HepG2 (cell line): ENCODE measurements around the gene EEF1E1. TPM values are rescaled to one million over a fixed set of nuclear protein-coding genes. Genes with fewer than 3 reads are reported as not detected.

ENCODE experiments used
- CCDC6 ChIP-seq: sonication (generic); formaldehyde crosslinking; IDR thresholded peaks from 2 replicates; pipeline ENCODE4 v1.8.1; 2022; ENCODE audit warnings: mild to moderate bottlenecking, missing genetic modification reagents, moderate library complexity
- FOXO1 ChIP-seq: sonication (generic); formaldehyde crosslinking; IDR thresholded peaks from 2 replicates; pipeline ENCODE4 v1.4.0; 2020; ENCODE audit warnings: missing genetic modification reagents
- KDM3A ChIP-seq: IDR thresholded peaks from 2 replicates; pipeline ENCODE4 v1.6.1; 2018; ENCODE audit warnings: low read depth, missing compliant biosample characterization
- MEIS2 ChIP-seq: sonication (generic); formaldehyde crosslinking; IDR thresholded peaks from 2 replicates; pipeline ENCODE4 v1.9.0; 2021; ENCODE audit warnings: mild to moderate bottlenecking, missing genetic modification reagents
- NFYB ChIP-seq: sonication (generic); formaldehyde crosslinking; IDR thresholded peaks from 2 replicates; pipeline ENCODE4 v1.4.0; 2020; ENCODE audit warnings: missing genetic modification reagents
- PAXIP1 ChIP-seq: sonication (generic); formaldehyde crosslinking; conservative IDR thresholded peaks from 2 replicates; pipeline ENCODE4 v1.4.0; 2020; ENCODE audit warnings: mild to moderate bottlenecking, missing genetic modification reagents, moderate library complexity
- POLR2A ChIP-seq, 2 experiments: IDR thresholded peaks; 2 replicates each; pipeline ENCODE4 v1.6.1; 2011; ENCODE audit warnings: low read depth in 2 of 2, low read length in 2 of 2, mild to moderate bottlenecking in 1 of 2, moderate library complexity in 1 of 2; ENCODE audit not compliant: insufficient read depth in 1 of 2
- POLR2AphosphoS2 ChIP-seq: IDR thresholded peaks from 2 replicates; pipeline ENCODE4 v1.6.1; 2011; ENCODE audit warnings: low read depth, low read length, improper control_type of control experiment
- RARG ChIP-seq: sonication (generic); formaldehyde crosslinking; IDR thresholded peaks from 2 replicates; pipeline ENCODE4 v1.4.0; 2020; ENCODE audit warnings: low read depth, mild to moderate bottlenecking, missing genetic modification reagents
- RORA ChIP-seq: sonication (generic); formaldehyde crosslinking; IDR thresholded peaks from 2 replicates; pipeline ENCODE4 v1.5.0; 2020; ENCODE audit warnings: mild to moderate bottlenecking, missing genetic modification reagents, moderate library complexity
- SP1 ChIP-seq, 2 experiments: fragments of 450-650 bp in 1 of 2; sonication (generic) in 1 of 2; formaldehyde crosslinking in 1 of 2; IDR thresholded peaks; 2 replicates each; pipeline versions ENCODE4 v1.4.0 to v1.6.1; 2016 to 2020; ENCODE audit warnings: missing genetic modification reagents in 1 of 2
- TERF1 ChIP-seq: sonication (generic); formaldehyde crosslinking; IDR thresholded peaks from 2 replicates; pipeline ENCODE4 v1.8.0; 2022; ENCODE audit warnings: mild to moderate bottlenecking, missing genetic modification reagents, moderate library complexity
- TGIF2 ChIP-seq: IDR thresholded peaks from 2 replicates; pipeline ENCODE4 v1.6.1; 2016; ENCODE audit warnings: control low read depth, missing compliant biosample characterization
- THRA ChIP-seq: sonication (generic); formaldehyde crosslinking; IDR thresholded peaks from 2 replicates; pipeline ENCODE4 v1.4.0; 2020; ENCODE audit warnings: missing genetic modification reagents, borderline replicate concordance
- ZBTB2 ChIP-seq: sonication (generic); formaldehyde crosslinking; IDR thresholded peaks from 2 replicates; pipeline ENCODE4 v1.8.0; 2022; ENCODE audit warnings: low read depth, missing genetic modification reagents
- ZBTB8A ChIP-seq: sonication (generic); formaldehyde crosslinking; IDR thresholded peaks from 2 replicates; pipeline ENCODE4 v1.4.0; 2020; ENCODE audit warnings: mild to moderate bottlenecking, low read depth, missing genetic modification reagents, borderline replicate concordance
- ZEB1 ChIP-seq: IDR thresholded peaks from 2 replicates; pipeline ENCODE4 v1.6.1; 2012; ENCODE audit warnings: mild to moderate bottlenecking, low read depth, inconsistent platforms; ENCODE audit not compliant: insufficient replicate concordance
- ZNF235 ChIP-seq: sonication (generic); formaldehyde crosslinking; IDR thresholded peaks from 2 replicates; pipeline ENCODE4 v1.8.1; 2023; ENCODE audit warnings: mild to moderate bottlenecking, missing genetic modification reagents, borderline replicate concordance
- ZNF350 ChIP-seq: sonication (generic); formaldehyde crosslinking; IDR thresholded peaks from 2 replicates; pipeline ENCODE4 v1.4.0; 2020; ENCODE audit warnings: mild to moderate bottlenecking, low read depth, missing genetic modification reagents, borderline replicate concordance
- ZNF501 ChIP-seq: sonication (generic); formaldehyde crosslinking; IDR thresholded peaks from 2 replicates; pipeline ENCODE4 v1.5.1; 2020; ENCODE audit warnings: mild to moderate bottlenecking, moderate library complexity, missing genetic modification reagents
- ZNF558 ChIP-seq: sonication (generic); formaldehyde crosslinking; IDR thresholded peaks from 2 replicates; pipeline ENCODE4 v1.9.0; 2022; ENCODE audit warnings: mild to moderate bottlenecking, missing genetic modification reagents, borderline replicate concordance
- ZNF616 ChIP-seq: sonication (generic); formaldehyde crosslinking; IDR thresholded peaks from 2 replicates; pipeline ENCODE4 v1.5.0; 2020; ENCODE audit warnings: low read depth, mild to moderate bottlenecking, missing genetic modification reagents
- polyA plus RNA-seq, 8 experiments: library from polyadenylated mRNA; depleted of rRNA in 3 of 8; stranded (reverse) in 7 of 8; unstranded in 1 of 8; fragments of >200 nt; fragmentation: Illumina TruSeq in 4 of 8; extraction: Trizol in 4 of 8; gene quantifications; 2 replicates each; pipeline versions ENCODE4 v1.2.1 to v1.2.3, GENCODE V29; 2011 to 2016; ENCODE audit warnings: low read depth in 4 of 8, missing spikeins in 1 of 8, mixed read lengths in 1 of 8; ENCODE audit not compliant: insufficient read depth in 1 of 8
- total RNA-seq, 5 experiments: library from RNA; depleted of rRNA; stranded (reverse); fragments of >200 nt; fragmentation: Illumina TruSeq; extraction: Trizol; gene quantifications; 2 replicates each; pipeline ENCODE4 v1.2.3, GENCODE V29; 2016; ENCODE audit warnings: low read depth in 1 of 5

EEF1E1 gene
- total and polyA plus RNA-seq, 2 of the 13 experiments (the other 11 are each of a cell fraction or from before 2014, with no cell fraction given): 128 to 188 TPM

GRCh38 chr6:8063761-8064637 lies 38.3 kb downstream of the EEF1E1 start, which contains the start of gene BLOC1S5 (continued):
- TF ChIP-seq ZNF558 (peak; percentile 62; the same call in 1 of the 2 replicates), RORA (CRISPR knock-in tag) (no peak), TGIF2 (CRISPR knock-in tag) (0 out of 2 replicates have a peak, but pooled peaks have one; percentile 9), ZNF350 (peak; percentile 95; the same call in 1 of the 2 replicates), PAXIP1 (CRISPR knock-in tag) (peak; percentile 86), THRA (CRISPR knock-in tag) (peak; percentile 75), ZBTB2 (CRISPR knock-in tag) (peak; percentile 26; the same call in 1 of the 2 replicates), RARG (CRISPR knock-in tag) (no peak), FOXO1 (peak; percentile 51), MEIS2 (CRISPR knock-in tag) (peak; percentile 90), KDM3A (CRISPR knock-in tag) (peak; percentile 49; the same call in 1 of the 2 replicates), ZBTB8A (no peak), POLR2AphosphoS2 (no peak), ZNF501 (peak; percentile 99), ZNF616 (CRISPR knock-in tag) (no peak), POLR2A (IDR thresholded peaks at IDR 0.05; ENCODE audit: insufficient read depth in 1 of 2, low read depth in 2 of 2, low read length in 2 of 2) (peak; percentile 87 to 95), TERF1 (no peak), SP1 (IDR thresholded peaks at IDR 0.05) (no peak), SP1 (CRISPR knock-in tag; IDR thresholded peaks at IDR 0.05) (peak; percentile 55; the same call in 1 of the 2 replicates), ZNF235 (CRISPR knock-in tag) (peak; percentile 87; the same call in 1 of the 2 replicates), CCDC6 (CRISPR knock-in tag) (peak; percentile 68; the same call in 1 of the 2 replicates), ZEB1 (peak; percentile 85), NFYB (peak; percentile 72)
